Measurements from ENCODE around the gene MATK.

MATK gene

DNA sequence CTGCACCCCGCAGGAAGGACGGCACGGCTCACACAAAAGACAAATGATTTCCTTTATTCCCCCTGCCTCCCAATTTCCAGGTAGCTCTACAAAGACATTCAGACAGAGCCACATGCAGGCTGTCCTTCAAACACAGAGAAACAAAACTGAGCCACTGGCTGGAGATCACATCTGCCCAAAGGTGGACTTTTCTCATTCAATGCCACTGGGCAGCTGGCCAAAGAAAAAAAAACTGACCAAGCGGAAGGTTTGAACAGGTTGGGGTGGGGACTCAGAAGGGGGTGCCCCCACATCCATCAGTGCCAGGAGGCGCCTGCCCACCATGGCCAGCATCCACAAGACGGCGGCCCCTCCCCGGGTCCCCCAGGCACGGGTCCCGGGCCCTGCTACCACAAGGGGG is 17.8 kb upstream of the MATK start:
- no peak for DNase-seq (ENCODE audit: extremely low spot score)
- POLR2A ChIA-PET, result no interaction called here
- TF ChIP-seq, protein P1, sequence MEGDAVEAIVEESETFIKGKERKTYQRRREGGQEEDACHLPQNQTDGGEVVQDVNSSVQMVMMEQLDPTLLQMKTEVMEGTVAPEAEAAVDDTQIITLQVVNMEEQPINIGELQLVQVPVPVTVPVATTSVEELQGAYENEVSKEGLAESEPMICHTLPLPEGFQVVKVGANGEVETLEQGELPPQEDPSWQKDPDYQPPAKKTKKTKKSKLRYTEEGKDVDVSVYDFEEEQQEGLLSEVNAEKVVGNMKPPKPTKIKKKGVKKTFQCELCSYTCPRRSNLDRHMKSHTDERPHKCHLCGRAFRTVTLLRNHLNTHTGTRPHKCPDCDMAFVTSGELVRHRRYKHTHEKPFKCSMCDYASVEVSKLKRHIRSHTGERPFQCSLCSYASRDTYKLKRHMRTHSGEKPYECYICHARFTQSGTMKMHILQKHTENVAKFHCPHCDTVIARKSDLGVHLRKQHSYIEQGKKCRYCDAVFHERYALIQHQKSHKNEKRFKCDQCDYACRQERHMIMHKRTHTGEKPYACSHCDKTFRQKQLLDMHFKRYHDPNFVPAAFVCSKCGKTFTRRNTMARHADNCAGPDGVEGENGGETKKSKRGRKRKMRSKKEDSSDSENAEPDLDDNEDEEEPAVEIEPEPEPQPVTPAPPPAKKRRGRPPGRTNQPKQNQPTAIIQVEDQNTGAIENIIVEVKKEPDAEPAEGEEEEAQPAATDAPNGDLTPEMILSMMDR (IDR thresholded peaks at IDR 0.05; ENCODE audit: control extremely low read depth, extremely low read depth, low read depth, missing control alignments), result no peak
- CTCF ChIA-PET, result interaction anchor here (1.8 kb wide), 1 partner anchor 18 kb away, joined by 7 read pairs; no protein-coding TSS in a partner anchor

DNA sequence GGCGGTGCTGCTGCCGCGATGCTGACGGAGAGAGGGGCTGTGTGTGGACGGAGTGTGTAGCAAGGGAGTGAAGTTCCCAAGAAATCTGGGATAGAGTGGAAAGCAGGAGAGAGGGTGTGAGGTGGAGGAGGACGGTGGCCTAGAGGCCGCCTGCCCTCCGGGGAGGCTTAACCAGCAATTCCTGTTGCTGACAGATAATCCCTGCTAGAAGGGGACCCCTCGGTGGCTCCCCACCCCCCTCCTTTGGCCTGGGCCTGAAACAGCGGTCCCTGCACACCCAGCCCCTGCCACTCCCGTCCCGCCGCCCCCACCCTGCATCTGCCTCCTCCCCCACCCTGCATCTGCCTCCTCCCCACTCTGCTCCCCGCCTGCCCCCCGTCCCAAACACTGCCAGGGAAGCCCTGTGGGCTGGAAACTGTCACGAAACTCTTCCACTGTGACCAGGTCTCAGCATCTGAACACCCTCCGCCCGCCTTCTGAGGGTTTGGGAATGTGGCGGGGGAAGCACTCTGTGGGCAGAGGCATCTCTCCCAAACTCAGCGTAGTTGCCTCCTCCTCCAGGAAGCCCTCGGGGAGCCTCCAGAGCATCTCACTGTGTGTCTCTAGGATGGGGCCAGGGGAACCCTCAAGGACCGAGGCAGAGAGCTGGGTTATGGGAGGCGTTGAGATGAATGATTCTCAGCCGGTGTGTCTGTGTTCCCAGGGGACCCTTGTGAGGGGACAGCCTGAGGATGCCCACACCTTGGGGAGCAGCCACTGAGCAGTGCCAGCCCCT is 17.1 kb upstream of the MATK start:
- POLR2A ChIA-PET, result no interaction called here
- CTCF ChIA-PET, result interaction anchor here (1.8 kb wide), 1 partner anchor 19 kb away, joined by 7 read pairs; no protein-coding TSS in a partner anchor
- TF ChIP-seq, protein P1 (IDR thresholded peaks at IDR 0.05; ENCODE audit: control extremely low read depth, extremely low read depth, low read depth, missing control alignments), result no peak
- no peak for DNase-seq (ENCODE audit: extremely low spot score)

DNA sequence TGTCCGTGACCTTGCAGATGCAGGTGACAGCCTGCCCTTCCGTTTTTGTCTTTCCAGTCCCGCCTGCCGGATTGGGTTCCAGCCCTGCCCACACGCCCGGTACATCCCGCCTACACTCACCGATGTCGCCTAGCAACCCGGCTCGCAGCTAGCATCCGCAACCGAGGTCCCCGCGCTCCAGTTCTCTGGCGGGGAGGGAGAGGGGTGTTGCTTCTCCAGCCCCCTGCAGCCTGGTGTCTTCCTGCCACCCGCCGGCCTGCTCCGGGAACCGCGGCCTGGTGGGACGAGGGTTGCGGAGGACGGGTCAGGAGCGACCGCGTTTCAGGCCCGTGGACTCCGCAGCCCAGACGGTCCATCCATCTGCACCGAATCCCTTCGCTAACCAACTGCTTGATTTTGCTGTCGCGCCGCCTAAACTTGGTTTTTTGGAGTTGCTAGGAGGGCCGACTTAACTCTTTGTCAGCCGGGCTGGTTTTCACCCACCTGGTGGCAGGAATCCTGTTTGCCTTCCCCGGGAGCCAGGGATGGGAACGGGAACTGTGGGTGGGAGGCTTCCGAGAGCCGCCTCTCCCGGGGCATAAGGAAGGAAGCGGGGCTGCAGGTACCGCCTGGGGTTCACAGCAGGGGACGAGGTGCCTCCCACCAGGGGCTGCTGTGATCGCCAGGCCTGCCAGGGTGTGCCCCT is 15.4 kb upstream of the MATK start:
- TF ChIP-seq, protein P1 (IDR thresholded peaks at IDR 0.05; ENCODE audit: control extremely low read depth, extremely low read depth, low read depth, missing control alignments), result no peak
- CTCF ChIA-PET, result no interaction called here
- POLR2A ChIA-PET, result no interaction called here
- DNase-seq (ENCODE audit: extremely low spot score), result peak; percentile 57

DNA sequence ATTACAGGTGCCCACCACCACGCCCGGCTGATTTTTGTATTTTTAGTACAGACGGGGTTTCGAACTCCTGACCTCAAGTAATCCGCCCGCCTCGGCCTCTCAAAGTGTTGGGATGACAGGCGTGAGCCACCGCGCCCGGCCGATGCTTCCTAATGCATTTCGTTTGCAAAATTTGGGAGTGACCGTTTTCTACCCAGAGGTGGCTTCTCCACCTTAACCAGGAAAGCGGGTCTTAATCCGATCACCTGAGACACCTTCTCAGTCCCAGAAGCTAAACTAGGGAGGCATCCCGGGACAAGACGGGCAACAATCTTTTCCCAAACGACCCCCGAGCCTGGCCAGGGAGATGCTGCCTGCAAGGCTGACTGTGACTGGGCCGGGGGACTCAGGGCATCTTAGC is 14.8 kb upstream of the MATK start:
- POLR2A ChIA-PET, result no interaction called here
- TF ChIP-seq, protein P1 (IDR thresholded peaks at IDR 0.05; ENCODE audit: control extremely low read depth, extremely low read depth, low read depth, missing control alignments), result no peak
- DNase-seq (ENCODE audit: extremely low spot score), result no peak
- CTCF ChIA-PET, result no interaction called here

DNA sequence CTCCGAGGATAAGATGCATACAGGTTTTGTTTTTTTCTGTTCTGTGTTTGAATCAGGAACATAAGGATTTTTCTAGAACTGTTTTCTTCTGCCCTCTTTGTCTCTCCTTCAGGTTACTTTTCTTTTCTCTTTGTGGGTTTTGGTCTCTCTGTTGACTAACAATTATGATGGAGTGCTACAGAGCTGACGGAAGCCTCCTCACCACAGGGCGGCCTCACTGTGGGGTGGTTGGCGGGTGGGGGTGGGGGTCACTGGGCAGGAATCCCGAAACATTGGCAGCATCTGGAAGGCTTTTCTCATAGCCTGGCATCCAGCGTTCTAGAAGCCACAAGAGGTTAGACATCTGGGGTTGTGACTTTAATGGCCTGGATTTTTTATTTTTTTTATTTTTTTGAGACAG is 12.0 kb upstream of the MATK start:
- no peak for DNase-seq (ENCODE audit: extremely low spot score)
- ChIA-PET POLR2A (no interaction called here), CTCF (interaction anchor here (1.5 kb wide), 1 partner anchor 24 kb away, joined by 5 read pairs; no protein-coding TSS in a partner anchor)
- TF ChIP-seq, protein P1 (IDR thresholded peaks at IDR 0.05; ENCODE audit: control extremely low read depth, extremely low read depth, low read depth, missing control alignments), result no peak

DNA sequence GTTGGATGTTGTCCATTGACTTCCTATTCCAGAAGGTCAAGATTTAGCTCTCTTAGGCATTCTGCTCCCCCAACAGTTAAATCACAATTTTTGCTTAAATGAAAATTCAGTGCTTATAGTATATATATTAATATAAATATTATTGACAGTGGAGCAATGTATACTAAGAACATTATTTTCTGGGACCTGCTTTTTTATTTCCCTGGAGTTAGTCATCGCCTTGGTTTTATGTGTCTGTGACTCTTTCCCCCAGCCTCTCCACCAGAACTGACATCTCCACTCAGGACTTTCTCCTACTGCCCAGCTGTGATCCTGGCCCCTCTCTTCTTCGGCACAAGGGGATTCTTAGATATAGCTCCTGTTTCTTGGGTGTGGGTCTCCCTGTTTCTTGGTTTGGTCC is 10.2 kb upstream of the MATK start:
- no peak for DNase-seq (ENCODE audit: extremely low spot score)
- ChIA-PET CTCF (interaction anchor here (0.9 to 1.1 kb wide), 2 partner anchors 9 to 25 kb away, joined by 3 to 4 read pairs; no protein-coding TSS in a partner anchor), POLR2A (no interaction called here)
- TF ChIP-seq, protein P1 (IDR thresholded peaks at IDR 0.05; ENCODE audit: control extremely low read depth, extremely low read depth, low read depth, missing control alignments), result no peak
